Suppressor macrophage treated with lipopolysaccharide for 4 hours (primary cell): ENCODE measurements around the gene ZNF609.
A peak's percentile ranks its signal among the peaks of the same experiment; 100 is the strongest.

ENCODE experiments used
- DNase-seq: peaks from one replicate; pipeline ENCODE4 v3.0.0-alpha.2; 2020

The ZNF609 gene

DNA sequence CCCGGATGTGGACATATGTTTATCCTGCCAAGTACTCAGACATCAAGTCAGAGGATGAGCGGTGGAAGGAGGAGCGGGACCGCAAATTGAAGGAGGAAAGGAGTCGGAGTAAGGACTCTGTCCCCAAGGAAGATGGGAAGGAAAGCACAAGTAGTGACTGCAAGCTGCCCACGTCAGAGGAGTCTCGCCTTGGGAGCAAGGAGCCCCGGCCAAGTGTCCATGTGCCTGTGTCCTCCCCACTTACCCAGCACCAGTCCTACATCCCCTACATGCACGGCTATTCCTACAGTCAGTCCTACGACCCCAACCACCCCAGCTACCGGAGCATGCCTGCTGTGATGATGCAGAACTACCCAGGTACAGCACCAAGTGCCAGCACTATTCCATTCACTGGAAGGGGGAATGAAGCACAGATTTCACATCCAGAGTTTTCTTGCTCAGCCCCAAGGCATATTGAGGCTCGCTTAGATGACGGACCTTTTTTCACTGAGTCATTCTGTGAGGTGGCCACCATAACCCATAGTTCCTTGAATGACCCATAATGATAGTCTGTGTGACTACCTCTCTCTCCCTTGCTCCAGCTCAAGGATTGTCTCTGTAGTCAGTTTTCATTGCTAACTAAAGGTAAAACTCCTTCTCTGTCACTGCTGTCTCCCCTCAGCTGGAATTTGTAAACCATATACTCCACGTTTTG is 217.9 kb downstream of the ZNF609 start:
- no peak for DNase-seq

DNA sequence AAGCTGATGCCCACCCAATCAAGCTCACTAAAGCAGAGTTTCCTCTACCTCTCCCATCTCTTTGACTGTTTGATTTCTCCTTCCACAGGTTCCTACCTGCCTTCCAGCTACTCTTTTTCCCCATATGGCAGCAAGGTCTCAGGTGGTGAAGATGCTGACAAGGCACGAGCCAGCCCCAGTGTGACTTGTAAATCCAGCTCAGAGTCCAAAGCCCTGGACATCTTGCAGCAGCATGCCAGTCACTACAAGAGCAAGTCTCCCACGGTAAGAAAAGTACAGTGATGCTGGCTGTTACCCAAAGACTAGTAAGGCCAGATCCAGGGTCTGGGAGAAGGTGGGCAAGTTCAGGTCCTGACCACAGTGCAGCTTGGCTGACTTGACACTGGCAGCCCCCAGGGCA is 219.7 kb downstream of the ZNF609 start:
- no peak for DNase-seq

DNA sequence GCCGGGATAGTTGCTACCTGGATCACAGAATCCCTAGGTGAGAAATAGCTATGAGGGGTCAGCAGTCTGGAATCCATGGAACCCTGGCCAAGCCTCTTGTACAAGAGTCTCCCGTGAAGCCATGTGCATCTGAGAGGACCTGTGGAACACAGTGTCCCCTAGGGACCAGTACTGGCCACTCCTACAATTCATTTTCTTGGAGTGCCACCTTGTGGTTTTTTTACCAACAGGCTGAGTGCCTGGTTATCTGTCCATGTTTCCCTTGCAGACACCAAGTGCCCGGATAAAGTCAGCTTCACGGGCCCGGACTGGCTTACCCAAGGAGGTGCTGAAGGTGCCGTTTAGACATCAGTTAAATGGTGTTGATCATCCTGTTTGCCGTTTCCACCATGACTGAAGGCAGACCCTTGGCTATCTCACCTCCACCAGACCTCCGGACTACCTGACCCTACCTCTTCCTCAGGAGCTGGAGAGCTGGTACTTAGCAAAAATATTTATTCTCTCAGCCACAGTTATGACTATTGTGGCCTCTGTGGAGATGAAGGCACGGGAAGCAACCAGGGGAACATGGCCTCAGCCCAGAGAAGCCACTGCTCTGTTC is 221.1 kb downstream of the ZNF609 start:
- peak; percentile 46 for DNase-seq

DNA sequence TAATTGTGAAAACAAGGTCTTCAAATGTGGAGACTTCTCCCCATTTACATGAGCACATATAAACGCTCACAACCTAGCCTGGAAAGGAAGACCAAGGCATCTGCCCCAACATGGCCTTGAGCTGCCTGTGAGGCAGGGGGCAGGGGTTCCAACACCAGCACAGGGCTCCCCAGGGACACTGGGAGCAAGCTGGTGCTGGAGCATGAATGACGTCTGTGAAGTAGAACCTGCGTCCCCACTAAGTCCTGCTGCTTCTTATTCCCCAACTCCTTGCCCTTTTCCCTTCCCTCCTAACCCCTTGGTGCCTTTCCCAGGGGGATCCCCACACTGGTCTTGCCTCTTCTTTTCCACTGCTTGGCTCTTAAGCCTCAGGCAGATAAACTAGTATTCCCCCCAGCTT is 221.9 kb downstream of the ZNF609 start:
- DNase-seq, result no peak

DNA sequence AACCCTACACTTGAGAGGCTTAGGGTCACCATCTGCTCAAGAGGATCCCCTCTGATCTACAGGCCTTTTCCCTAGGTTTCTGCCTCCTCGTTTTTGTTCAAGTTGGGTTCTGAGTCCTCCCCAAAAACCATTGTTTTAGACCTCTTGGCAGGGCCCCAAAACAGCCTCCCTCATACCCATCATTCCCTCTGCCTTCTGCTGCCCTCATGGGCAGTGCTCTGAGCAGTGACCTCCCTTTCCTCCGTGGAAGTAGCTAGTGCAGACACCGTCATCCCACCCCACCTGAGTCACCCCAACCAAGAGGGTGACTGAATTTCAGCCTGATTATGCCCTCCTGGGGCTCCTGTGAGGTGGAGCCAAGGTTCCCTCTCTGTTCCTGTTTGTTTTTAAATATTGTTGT is 223.0 kb downstream of the ZNF609 start:
- DNase-seq, result no peak

DNA sequence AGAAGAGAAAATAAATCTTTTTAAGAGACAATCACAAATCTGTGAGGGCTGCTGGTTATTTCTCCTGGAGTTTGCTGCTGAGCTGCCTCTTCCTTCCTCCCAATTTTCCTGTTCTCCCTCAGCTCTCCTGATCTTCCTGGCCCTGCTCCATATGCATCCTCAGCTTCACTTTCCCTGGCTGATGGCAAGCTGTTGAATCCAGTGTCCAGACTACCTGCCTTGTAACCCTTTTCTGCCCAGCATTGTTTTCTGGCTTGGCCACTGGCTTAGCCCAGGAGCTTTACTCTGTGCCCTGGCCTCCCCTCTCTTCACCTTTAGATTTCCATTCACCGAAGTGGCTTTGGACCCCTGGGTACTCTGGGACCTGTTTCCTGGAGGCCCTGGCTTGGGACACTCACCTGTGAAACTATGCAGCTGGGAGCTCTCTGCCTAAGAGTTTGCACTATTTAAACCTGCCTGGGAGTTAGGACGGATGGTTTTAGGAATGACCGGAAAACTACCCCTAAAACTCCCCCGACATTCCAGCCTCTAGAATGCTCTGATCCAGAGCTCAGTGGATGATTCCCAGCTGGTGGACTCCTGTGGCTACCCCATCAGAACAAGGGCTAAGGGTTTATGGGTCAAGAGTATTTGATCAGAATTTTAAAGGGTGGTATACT is 225.0 kb downstream of the ZNF609 start:
- no peak for DNase-seq

DNA sequence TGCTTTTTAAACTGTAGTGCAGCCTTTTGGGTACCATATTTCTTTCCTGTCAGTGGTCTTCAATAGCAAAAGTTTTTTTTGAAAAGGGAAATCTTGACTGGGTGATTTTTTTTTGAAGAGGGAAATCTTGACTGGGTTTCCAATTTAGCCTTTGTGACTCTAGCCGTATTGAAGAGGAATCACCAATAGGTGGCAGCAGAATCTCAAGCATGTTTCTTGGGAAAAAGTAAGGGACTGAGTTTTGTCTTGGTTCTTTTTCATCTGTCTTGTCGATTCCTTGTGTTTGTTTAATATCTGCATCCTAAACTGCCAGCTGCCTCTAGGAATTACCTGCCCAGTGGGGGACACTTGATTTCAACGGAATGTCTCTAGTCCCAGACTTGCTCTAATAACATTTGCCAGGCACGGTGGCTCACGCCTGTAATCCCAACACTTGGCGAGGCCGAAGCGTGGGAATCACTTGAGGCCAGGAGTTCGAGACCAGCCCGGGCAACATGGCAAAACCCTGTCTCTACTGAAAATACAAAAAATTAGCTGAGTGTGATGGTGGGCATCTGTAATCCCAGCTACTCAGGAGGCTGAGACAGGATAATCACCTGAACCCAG is 225.9 kb downstream of the ZNF609 start:
- DNase-seq, result peak; percentile 76

DNA sequence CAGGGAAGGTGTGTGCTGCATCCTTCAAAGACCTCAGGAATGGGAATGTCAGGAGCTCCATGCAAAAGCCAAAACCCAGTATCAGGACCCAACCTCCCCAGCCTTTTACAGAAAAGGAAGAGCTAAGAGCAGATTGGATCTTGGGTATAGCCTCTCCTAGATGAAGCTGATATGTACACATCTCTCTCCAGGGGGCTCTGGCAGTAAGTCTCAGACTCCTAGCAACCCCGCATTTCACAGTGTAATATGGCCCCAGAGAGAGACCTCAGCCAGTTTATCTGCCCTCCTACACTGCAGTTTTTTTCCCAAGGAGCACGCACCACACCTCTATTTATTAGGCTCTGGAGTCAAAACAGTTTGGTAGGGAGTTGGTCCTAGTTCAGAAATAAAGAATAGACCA is 226.8 kb downstream of the ZNF609 start:
- no peak for DNase-seq

DNA sequence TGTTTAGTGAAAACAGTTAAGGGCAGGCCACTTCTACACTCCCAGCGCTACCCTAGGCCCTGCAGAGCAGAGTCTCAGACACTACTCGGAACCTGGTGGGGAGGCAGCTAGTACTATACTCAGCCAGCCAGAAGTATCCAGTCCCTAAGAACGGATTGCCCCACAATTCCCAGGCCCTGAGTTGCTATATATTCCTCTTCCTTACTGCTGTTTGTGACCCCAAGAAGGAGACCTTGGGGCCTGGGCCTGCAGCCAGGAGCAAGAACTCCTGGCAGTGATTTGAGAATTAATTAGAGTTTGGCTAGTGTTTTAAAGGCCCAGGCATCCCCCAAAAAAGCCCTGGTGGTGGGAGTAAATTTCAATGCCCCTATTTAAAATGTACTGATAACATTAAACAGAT is 227.3 kb downstream of the ZNF609 start:
- no peak for DNase-seq

DNA sequence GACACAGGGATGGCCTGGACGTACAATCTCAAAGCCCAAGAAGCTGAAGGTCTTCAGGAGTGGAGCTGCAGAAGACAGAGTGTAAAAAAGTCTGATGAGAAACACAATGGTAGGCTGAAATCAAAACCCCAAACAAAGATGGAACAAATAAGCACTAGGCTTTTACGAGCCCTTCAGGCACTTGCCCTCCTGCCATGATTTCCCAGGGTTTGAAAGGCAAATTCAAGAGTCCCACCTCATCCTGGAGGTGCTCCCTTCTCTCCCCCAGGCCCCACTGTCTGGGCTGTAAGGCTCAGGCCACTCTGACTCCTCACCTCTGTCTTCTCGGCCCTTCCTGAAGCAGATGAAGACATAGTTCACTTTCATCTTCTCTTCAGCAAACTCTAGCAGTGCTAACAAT is 228.4 kb downstream of the ZNF609 start:
- DNase-seq, result no peak

DNA sequence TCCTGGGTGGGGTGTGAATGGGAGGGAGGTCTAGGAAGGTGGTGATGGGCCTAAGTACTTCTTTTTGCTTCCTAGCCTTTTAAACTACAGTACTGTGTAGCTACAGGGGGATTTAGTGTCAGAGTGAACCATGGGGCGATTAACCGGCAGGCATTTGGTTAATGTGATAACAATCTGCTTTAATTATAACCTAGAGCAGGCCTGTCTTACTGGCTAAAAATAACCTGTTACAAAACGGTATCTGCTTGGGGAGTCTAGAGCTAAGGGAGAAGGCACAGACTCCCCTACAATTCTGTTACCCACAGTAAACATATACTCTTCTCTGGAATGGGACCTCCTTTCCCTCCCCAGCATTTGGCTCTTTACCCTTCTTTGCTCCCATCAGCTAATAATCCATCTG is 229.6 kb downstream of the ZNF609 start:
- DNase-seq, result no peak

DNA sequence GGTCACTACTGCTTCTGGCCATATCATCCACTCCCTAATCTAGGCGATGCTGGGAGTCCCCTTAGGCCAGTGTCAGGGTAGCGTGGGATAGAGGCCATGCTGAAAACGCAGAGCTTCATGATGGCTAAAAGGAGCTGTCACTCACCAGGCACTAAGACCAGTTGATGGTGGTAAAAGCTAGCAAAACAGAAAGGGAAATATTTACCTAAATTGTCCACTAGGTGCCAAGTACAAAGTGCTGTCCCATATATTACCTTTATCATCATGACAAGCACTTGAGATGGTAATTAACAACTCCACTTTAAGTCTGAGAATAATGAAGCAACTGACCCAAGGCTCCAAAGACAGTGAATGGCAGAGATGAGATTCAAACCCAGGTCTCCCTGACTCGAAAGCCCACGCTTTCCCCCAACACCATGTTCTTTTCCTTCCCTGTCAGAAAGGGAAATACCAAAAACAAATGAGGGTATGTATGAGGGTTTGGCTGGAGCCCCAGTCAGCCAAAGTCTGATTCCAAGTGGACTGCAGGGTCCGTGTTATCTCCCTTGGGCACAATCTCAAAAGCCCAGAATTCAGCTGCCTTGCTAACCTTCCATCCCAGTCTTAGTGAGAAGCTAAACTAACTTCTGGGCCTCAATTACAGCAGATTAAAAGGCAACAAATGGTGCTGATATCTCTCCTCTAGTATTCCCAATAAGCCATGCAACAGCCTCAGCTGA is 230.4 kb downstream of the ZNF609 start:
- no peak for DNase-seq

DNA sequence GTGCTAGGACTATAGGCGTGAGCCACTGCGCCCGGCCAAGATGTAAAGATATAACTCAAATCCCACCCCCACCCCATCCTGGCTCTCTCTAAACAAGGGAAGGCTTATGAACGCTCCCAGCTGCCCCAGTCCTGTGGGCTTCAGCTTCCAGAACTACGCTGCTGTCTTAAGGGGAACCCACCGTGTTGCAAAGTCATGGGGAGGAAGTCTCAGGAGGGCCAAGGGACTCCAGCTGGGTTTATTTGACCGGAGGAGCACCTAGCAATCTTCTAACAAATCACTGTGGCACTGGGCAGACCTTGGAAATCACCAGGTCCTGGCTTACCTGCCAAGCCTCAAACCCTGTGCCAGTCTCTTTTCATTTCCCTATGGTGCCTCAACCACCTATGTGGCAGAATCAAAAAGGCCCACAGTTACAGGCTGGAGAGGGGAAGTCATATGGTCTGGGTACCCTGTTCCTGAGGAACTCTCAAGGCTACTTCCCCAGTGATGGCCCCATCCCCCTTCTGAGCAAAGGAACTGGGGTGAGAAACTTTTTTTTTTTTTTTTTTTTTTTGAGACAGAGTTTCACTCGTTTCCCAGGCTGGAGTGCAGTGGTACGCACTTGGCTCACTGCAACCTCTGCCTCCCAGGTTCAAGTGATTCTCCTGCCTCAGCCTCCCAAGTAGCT is 231.7 kb downstream of the ZNF609 start:
- peak; percentile 80 for DNase-seq

DNA sequence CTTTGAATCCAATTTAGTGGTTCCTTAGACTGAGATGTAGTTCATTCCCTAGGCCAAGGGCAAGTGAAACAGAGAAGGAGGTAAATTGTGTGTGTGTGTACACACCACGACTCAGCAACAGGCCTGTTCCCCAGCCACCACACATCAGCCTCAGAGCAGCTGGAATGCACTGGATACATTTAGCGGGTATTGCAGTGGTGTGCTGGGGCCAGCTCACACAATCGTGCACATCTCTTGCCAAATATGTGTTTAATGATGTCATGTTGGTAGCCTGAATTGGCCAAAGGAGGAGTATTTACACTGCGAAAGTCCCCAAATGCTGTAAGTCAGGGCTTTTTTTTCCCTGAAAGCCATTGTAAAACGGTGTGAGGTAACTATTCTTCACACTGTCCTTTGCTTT is 232.8 kb downstream of the ZNF609 start:
- DNase-seq, result peak; percentile 94

DNA sequence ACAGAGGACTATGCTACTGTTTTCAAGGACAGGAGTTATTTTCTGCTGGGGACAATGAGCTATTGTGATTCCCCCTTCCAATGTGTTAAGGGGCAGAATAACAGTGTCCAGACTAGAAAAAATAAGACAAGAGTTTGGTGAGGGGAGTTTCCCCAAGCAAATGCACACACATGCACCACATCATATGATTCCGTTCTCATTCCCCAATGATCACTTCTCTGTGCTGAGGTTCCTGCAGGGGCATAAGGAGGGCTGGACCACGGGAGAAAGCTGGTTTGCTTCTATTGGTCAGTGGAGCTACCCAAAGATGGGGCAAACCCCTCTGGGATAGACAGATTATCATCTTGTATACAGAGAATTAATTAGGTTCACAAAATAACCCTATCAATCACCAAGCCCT is 234.4 kb downstream of the ZNF609 start:
- DNase-seq, result peak; percentile 68

DNA sequence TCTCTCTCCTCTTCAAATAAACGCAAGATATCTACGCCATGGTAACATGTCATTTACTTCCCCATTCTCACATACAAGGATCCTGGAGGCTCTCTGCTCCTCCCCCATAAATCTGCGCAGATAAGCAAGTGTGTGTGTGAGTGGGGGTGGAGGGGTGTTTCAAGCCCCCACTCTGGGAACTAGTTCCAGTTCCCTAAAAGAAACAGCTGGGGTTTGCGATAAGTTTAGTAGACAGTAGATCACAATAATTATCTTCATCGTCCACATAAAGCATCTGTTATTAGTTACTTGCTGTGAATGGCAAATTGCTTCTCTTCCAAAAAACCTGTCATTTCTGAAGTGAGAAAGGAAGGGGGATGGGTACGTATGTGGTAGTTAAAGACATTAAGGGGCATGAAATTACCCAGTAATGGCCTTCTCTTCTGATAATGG is 235.2 kb downstream of the ZNF609 start:
- peak; percentile 88 for DNase-seq

DNA sequence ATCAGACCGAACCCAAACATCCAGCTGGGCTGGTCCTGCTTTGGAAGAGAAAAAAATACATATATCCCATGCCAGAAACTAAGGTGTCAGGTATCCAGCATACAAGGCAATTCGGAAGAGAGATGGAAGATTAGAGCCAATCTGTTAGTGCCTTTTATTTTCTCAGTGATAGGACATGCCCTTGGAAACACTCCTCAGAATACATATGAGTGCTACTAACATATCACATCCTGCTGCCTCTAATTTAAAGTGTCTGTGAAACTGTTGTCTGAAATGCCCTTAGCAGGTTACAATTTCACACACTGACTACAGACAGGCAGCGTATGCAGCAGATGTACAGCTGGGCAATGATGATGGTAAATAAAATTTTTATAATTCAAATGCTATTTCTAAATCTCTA is 236.1 kb downstream of the ZNF609 start:
- DNase-seq, result no peak

DNA sequence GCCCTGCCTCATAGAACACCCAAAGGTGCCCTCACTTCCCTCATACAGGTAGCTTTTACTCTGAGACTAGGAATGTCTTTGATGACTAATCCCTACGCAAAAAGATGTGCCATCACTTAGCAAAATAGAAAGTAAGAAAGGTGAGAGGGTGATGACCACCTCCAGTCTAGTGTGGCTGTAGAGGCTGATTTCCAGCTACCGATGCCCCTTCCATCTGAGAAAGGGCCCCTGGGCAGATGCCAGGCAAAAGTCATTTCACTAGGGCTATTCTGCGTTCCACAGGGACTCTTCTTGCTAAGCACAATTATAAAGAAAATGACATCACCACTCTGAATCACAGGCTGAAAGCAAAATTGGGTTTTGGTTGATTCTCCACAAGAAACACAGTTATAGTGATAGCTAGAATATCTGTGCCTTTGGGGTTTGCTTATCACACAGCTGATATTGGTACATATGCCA is 237.6 kb downstream of the ZNF609 start:
- DNase-seq, result peak; percentile 57

DNA sequence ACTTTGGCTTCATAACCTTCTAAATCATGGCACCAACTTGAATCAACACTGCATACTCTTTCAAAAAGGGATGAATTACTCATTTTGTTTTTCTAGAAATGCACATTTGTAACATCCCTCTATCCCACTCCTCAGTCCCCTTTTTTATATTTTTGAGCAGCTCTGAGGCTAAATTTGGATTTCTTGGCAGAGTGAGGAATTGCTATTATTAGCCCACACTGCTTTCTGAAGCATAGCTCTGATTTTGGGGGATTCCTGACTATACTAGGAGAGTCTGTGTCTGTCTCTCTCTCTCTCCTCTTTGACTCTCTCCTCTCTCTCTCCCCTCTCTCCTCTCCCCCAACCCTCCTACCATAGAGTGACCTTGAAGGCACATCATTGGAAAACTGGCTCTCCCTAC is 238.4 kb downstream of the ZNF609 start:
- DNase-seq, result no peak

DNA sequence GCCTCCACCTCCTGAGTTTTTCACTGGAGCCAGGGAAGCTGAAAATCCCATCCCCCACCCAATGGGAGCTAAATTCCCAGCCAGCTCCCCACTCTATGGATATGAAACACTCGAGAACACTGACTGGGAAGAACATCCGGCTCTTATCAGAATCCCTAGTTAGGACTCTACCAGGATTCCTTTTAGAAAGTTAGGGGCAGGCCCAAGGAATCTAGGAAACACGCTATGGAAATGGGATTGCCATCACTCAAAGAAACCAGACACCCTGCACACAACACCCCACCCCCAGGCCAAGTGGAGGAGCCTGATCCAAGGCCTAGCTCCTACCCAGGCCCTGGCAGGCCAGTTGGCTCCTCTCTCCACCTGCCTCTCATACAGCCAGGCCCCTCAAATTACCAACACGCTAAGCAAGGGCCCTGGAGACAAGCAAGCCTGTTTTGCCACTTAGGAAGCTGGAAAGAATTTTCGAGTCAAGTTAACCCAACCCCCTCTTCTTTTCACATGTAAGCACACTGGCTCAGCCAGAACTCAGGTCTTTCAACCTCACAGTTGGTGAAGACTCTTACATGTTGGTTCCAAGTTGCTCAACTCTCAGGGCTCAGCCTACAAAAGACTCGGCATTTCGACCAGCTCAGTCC is 239.5 kb downstream of the ZNF609 start:
- DNase-seq, result no peak

DNA sequence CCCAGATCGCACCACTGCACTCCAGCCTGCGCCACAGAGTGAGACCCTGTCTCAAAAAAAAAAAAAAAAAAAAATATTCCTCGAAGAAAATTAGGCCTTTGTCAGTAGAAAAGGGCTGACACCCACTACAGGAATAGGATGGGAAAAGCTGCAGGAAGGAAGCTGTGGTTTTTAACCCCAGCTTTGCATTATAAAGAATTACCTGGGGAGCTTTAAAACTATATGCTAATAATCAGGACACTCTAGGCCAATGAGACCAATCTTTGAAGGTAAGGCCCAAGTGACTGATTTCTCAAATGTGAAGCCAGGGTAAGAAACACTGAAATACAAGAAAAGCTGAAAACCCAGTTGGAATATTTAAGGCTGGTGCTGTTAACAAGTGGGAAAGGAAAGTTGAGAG is 240.7 kb downstream of the ZNF609 start:
- DNase-seq, result no peak
